K562 (cell line): Measurements from ENCODE around the gene CALM3. TPM values are rescaled to one million over a fixed set of nuclear protein-coding genes. Genes with fewer than 3 reads are reported as not detected.

Experiments
- ATAC-seq: fragments of 200-7000 bp; cut with Tn5 transposase; 3 replicates; pipeline ENCODE4 v1.9.1; 2020; ENCODE audit warnings: moderate library complexity
- BruUV-seq: library from RNA; stranded (reverse); fragments of 400-500 nt; replicated peaks from 2 replicates; lab custom pipeline; 2021; lab: Mats Ljungman, UMichigan
- CTCF ChIA-PET: fragments of 300-600 bp; formaldehyde crosslinking; extraction: SDS; loops from one replicate; lab custom pipeline; 2021; ENCODE audit warnings: low intra/inter-chr PET ratio; lab: Yijun Ruan, JAX
- POLR2A ChIA-PET: fragments of 300-600, 350-650 bp; sonication (Branson Sonifier 250); formaldehyde crosslinking; extraction: SDS; loops from one replicate; lab custom pipeline; 2021; ENCODE audit warnings: antibody characterized with exemption, inconsistent platforms; lab: Yijun Ruan, JAX
- DNase-seq, 4 experiments: peaks; one replicate each; pipeline versions ENCODE4 v3.0.0 to v3.0.0-alpha.2; 2011 to 2018; ENCODE audit warnings: low spot score in 3 of 4, mixed read lengths in 3 of 4; ENCODE audit errors: extremely low read depth in 1 of 4
- FAIRE-seq: peaks from 2 replicates; lab custom pipeline; 2011; peaks lifted over from hg19 to GRCh38; lab: Jason Lieb, UNC
- H2AFZ ChIP-seq: 2 replicates; pipeline ENCODE4 v1.6.0; 2011; ENCODE audit warnings: low read depth, low read length, control low read depth, inconsistent platforms
- H3K27ac ChIP-seq: fragments of 200-600 bp; 3 replicates; pipeline ENCODE4 v1.8.0; 2011; ENCODE audit warnings: low read depth, mild to moderate bottlenecking, control low read depth, inconsistent platforms, low read length, moderate library complexity, mixed read lengths; ENCODE audit errors: extremely low read depth
- H3K27me3 ChIP-seq, 2 experiments: fragments of 300-600 bp in 1 of 2; 2 replicates in 1 of 2; 3 replicates in 1 of 2; pipeline versions ENCODE4 v1.6.0 to v1.8.0; 2011; ENCODE audit warnings: inconsistent platforms in 2 of 2, low read length in 2 of 2, mild to moderate bottlenecking in 1 of 2, mixed read lengths in 1 of 2, moderate library complexity in 1 of 2; ENCODE audit not compliant: control insufficient read depth in 2 of 2, insufficient read depth in 2 of 2
- H3K36me3 ChIP-seq: fragments of 300-600 bp; 3 replicates; pipeline ENCODE4 v1.8.0; 2011; ENCODE audit warnings: mild to moderate bottlenecking, low read length, inconsistent platforms; ENCODE audit not compliant: control insufficient read depth, insufficient read depth
- H3K4me1 ChIP-seq, 2 experiments: fragments of 200-600 bp in 1 of 2; replicated peaks in 1 of 2; 2 replicates in 1 of 2; 3 replicates in 1 of 2; pipeline versions ENCODE4 v1.5.1 to v1.8.0; 2011; ENCODE audit warnings: inconsistent platforms in 2 of 2, low read length in 2 of 2, mild to moderate bottlenecking in 1 of 2, mixed read lengths in 1 of 2, moderate library complexity in 1 of 2; ENCODE audit not compliant: control insufficient read depth in 2 of 2, insufficient read depth in 2 of 2
- H3K4me2 ChIP-seq: 2 replicates; pipeline ENCODE4 v1.6.1; 2011; ENCODE audit warnings: low read length, control low read depth, inconsistent platforms, mixed read lengths; ENCODE audit not compliant: insufficient read depth
- H3K4me3 ChIP-seq: fragments of 200-600 bp; sonication (generic), shearing (Covaris generic); 2 replicates; pipeline ENCODE4 v1.5.1; 2016; ENCODE audit warnings: control low read depth, inconsistent platforms
- H3K79me2 ChIP-seq: fragments of 200-600 bp; 3 replicates; pipeline ENCODE4 v1.8.0; 2011; ENCODE audit warnings: low read length, inconsistent platforms; ENCODE audit not compliant: control insufficient read depth, insufficient read depth
- H3K9ac ChIP-seq, 2 experiments: 2 replicates each; pipeline versions ENCODE4 v1.6.0 to v1.6.1; 2011; ENCODE audit warnings: low read depth in 2 of 2, low read length in 2 of 2, control low read depth in 1 of 2, inconsistent platforms in 1 of 2, mild to moderate bottlenecking in 1 of 2, mixed read lengths in 1 of 2; ENCODE audit not compliant: insufficient read depth in 1 of 2
- H3K9me1 ChIP-seq: one replicate; pipeline ENCODE4 v1.6.0; 2011; ENCODE audit warnings: inconsistent platforms, mild to moderate bottlenecking, low read length, moderate library complexity; ENCODE audit not compliant: control insufficient read depth, insufficient read depth
- H3K9me3 ChIP-seq: replicated peaks from 2 replicates; pipeline ENCODE4 v1.5.1; 2011; ENCODE audit warnings: low read depth, low read length, inconsistent platforms; ENCODE audit not compliant: control insufficient read depth, insufficient read depth
- H4K20me1 ChIP-seq: replicated peaks from 2 replicates; pipeline ENCODE4 v1.6.1; 2011; ENCODE audit warnings: low read length, inconsistent platforms, mixed read lengths; ENCODE audit not compliant: control insufficient read depth, insufficient read depth
- ATF7 ChIP-seq: fragments of 450-650 bp; IDR thresholded peaks from 2 replicates; pipeline ENCODE4 v1.7.1; 2014; ENCODE audit warnings: mild to moderate bottlenecking, moderate library complexity
- DDX20 ChIP-seq: fragments of 450-650 bp; IDR thresholded peaks from 2 replicates; pipeline ENCODE4 v1.6.1; 2016; ENCODE audit warnings: missing genetic modification characterization, low read depth, mild to moderate bottlenecking, missing compliant biosample characterization, moderate library complexity
- FOS ChIP-seq: IDR thresholded peaks from 3 replicates; pipeline ENCODE4 v1.6.1; 2011; ENCODE audit not compliant: insufficient read length; ENCODE audit errors: extremely low read depth
- HEY1 ChIP-seq: fragments of 250-450 bp; sonication (Bioruptor Pico); IDR thresholded peaks from 2 replicates; pipeline ENCODE4 v1.5.0; 2020; ENCODE audit warnings: mild to moderate bottlenecking, moderate library complexity, borderline replicate concordance
- NCOA2 ChIP-seq, 2 experiments: fragments of 450-650 bp; IDR thresholded peaks; 2 replicates each; pipeline ENCODE4 v1.6.1; 2018; ENCODE audit warnings: mild to moderate bottlenecking in 2 of 2, moderate library complexity in 1 of 2; ENCODE audit not compliant: partially characterized antibody in 2 of 2
- POLR2A ChIP-seq: fragments of 450-650 bp; conservative IDR thresholded peaks from 2 replicates; pipeline ENCODE4 v1.6.1; 2016
- POLR2B ChIP-seq: fragments of 450-650 bp; IDR thresholded peaks from 2 replicates; pipeline ENCODE4 v1.6.1; 2018; ENCODE audit warnings: low read depth; ENCODE audit not compliant: partially characterized antibody
- POLR2G ChIP-seq: fragments of 200-400 bp; formaldehyde crosslinking; IDR thresholded peaks from 2 replicates; pipeline ENCODE4 v1.6.1; 2017; ENCODE audit warnings: low read depth, mild to moderate bottlenecking, antibody characterized with exemption, low read length, moderate library complexity
- ZNF263 ChIP-seq: sonication (generic); formaldehyde crosslinking; IDR thresholded peaks from 2 replicates; pipeline ENCODE4 v1.8.0; 2022; ENCODE audit warnings: mild to moderate bottlenecking, missing genetic modification reagents, borderline replicate concordance
- WGBS: fragments of 100-300 bp; shearing (Covaris generic); methylation state at CpG from one replicate; pipeline ENCODE4 v1.1.6; 2016; ENCODE audit warnings: low coverage, mixed read lengths; ENCODE audit not compliant: insufficient coverage; ENCODE audit errors: missing lambda C conversion rate; 5-methylcytosine and 5-hydroxymethylcytosine counted together
- in situ Hi-C: fragments of 300-500 bp; cut with MboI; formaldehyde crosslinking; loops from 4 replicates; pipeline ENCODE4 v1.15.0; 2018; ENCODE audit warnings: inconsistent platforms, mixed read lengths
- intact Hi-C: fragments of 100-400 bp; cut with micrococcal nuclease; formaldehyde crosslinking; loops from 2 replicates; pipeline ENCODE4 v1.14.2; 2022
- polyA plus RNA-seq, 8 experiments: library from polyadenylated mRNA; depleted of rRNA in 4 of 8; stranded (reverse) in 5 of 8; unstranded in 3 of 8; fragments of >200 nt; fragmentation: Nextera tagmentation in 2 of 8; fragmentation: Illumina TruSeq in 1 of 8; extraction: Ambion mirVana in 2 of 8; extraction: Trizol in 1 of 8; gene quantifications; 2 replicates each; pipeline versions ENCODE4 v1.2.1 to v1.2.3, GENCODE V29; 2011 to 2014; ENCODE audit warnings: inconsistent platforms in 1 of 8, missing spikeins in 1 of 8
- total RNA-seq, 7 experiments: library from RNA; depleted of rRNA in 6 of 7; stranded (reverse); fragments of >200 nt in 6 of 7; fragmentation: Illumina TruSeq in 2 of 7; extraction: Trizol in 2 of 7; gene quantifications; 2 replicates each; pipeline versions ENCODE4 v1.2.1 to v1.2.3, GENCODE V29; 2011 to 2021; ENCODE audit warnings: low replicate concordance in 1 of 7

The CALM3 gene
- total and polyA plus RNA-seq, 9 of the 15 experiments (the other 6 are each of a cell fraction or from before 2014, with no cell fraction given), result 34.6 to 350 (median 156) TPM

- no peak for TF ChIP-seq HEY1
- peak; percentile 74 for TF ChIP-seq POLR2A
- TF ChIP-seq DDX20, result no peak
- TF ChIP-seq POLR2B, result peak; percentile 65
- TF ChIP-seq ATF7, result no peak
- TF ChIP-seq FOS, result no peak
- no peak for TF ChIP-seq ZNF263 (CRISPR knock-in tag)
Measured at GRCh38 chr19:46610851-46611770, 10.0 kb downstream of the CALM3 start (continued).

DNA sequence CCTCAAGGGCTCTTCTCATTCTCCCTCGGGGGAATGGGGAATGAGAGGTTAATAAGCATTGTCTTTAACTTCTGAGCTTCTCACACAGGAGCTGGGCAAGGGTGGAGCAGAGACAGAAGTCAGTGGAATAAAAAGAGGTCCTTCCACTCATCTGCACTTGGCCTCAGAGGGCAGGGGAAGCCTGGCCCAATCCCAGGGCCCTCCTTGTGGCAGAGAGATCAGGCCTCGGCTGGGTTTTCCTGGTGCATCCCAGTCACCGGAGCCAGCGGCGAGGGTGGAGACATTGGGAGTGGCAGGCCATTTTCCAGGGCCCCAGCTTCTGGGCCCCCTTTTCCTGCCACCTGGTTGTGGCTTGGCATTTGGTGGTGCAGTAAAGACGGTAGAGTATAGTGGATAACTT, 10.6 kb downstream of the CALM3 start:
- H4K20me1 ChIP-seq, result 0 out of 2 replicates have a peak, but pooled peaks cover 12% of the 10 kb centered on the region
- H3K4me1 ChIP-seq, result peaks cover 3 to 12% of the 10 kb centered on the region in 2 experiments

More for the DNA sequence above, 10.6 kb downstream of the CALM3 start:
- in situ Hi-C loops (loop anchor here (5.0 kb wide), 1 partner anchor 51 kb away; the partner anchor contains the start of gene DACT3), intact Hi-C loops (no loop called here)
- no peaks in the 10 kb centered on the region for H3K27me3 ChIP-seq
- H3K27ac ChIP-seq, result no peak overlapping the region
- FAIRE-seq (no peak), ATAC-seq (no peak), DNase-seq (no peak)
- H3K4me3 ChIP-seq, result no peak overlapping the region
- H3K9me3 ChIP-seq, result no peaks in the 10 kb centered on the region
- peaks cover 39% of the 10 kb centered on the region; the same call in 2 of the 3 replicates for H3K36me3 ChIP-seq
- CTCF ChIA-PET, result no interaction called here
- TF ChIP-seq POLR2G (peak; percentile 50), NCOA2 (IDR thresholded peaks at IDR 0.05; ENCODE audit: partially characterized antibody in 2 of 2) (no peak)
- BruUV-seq, result no TSS peak
- no peak overlapping the region for H2AFZ ChIP-seq
- H3K9ac ChIP-seq, result no peak overlapping the region; a peak in 1 of 4 replicates
- no peak overlapping the region for H3K4me2 ChIP-seq
- POLR2A ChIA-PET, result interaction anchor here (1.1 to 2.9 kb wide), 4 partner anchors 9 to 50 kb away, joined by 4 to 30 read pairs (median 9); partner anchors contain the start of genes CALM3 and DACT3
- no peaks in the 10 kb centered on the region for H3K79me2 ChIP-seq
- no peaks in the 10 kb centered on the region for H3K9me1 ChIP-seq
- WGBS, result 70% methylated on average over 6 of the region's 6 CpGs
